HG03196 (cell line): ENCODE measurements around the gene AQP10.
"Not testable (repeated sequence)": the region's sequence is repeated elsewhere in the genome, so short reads cannot be mapped to it uniquely, and the experiment has no call there.

Experiments used
- ATAC-seq: cut with Tn5 transposase; IDR thresholded peaks from one replicate; pipeline ENCODE4 v1.9.1; 2021; ENCODE audit not compliant: unreplicated experiment

Gene AQP10

GRCh38 chr1:154342836-154343472, 22.1 kb downstream of the AQP10 start:
- ATAC-seq = no peak

GRCh38 chr1:154344977-154345837, 24.3 kb downstream of the AQP10 start:
- no peak for ATAC-seq

- no peak for ATAC-seq
Observed at GRCh38 chr1:154346276-154346917, 25.5 kb downstream of the AQP10 start.

GRCh38 chr1:154347961-154348360, 27.1 kb downstream of the AQP10 start:
- no peak for ATAC-seq

GRCh38 chr1:154348429-154349076, 27.7 kb downstream of the AQP10 start:
- no peak for ATAC-seq

- ATAC-seq = no peak
Observed at GRCh38 chr1:154349121-154349520, 28.2 kb downstream of the AQP10 start.

- no peak for ATAC-seq
Observed at GRCh38 chr1:154350383-154350782, 29.5 kb downstream of the AQP10 start.

GRCh38 chr1:154351363-154352068, 30.6 kb downstream of the AQP10 start:
- ATAC-seq = no peak

- ATAC-seq = no peak
Observed at GRCh38 chr1:154352245-154352580, 31.3 kb downstream of the AQP10 start.

- ATAC-seq = no peak
Observed at GRCh38 chr1:154352581-154353459, 31.9 kb downstream of the AQP10 start.

- no peak for ATAC-seq
Observed at GRCh38 chr1:154353460-154353904, 32.6 kb downstream of the AQP10 start.

- no peak for ATAC-seq
Observed at GRCh38 chr1:154353966-154354365, 33.1 kb downstream of the AQP10 start.

GRCh38 chr1:154358519-154358918, 37.6 kb downstream of the AQP10 start:
- ATAC-seq = no peak

GRCh38 chr1:154360288-154360687, 39.4 kb downstream of the AQP10 start:
- no peak for ATAC-seq

GRCh38 chr1:154360881-154361280, 40.0 kb downstream of the AQP10 start:
- not testable (repeated sequence) for ATAC-seq

GRCh38 chr1:154361357-154361756, 40.5 kb downstream of the AQP10 start:
- ATAC-seq = no peak

- ATAC-seq = no peak
Observed at GRCh38 chr1:154371436-154371835, 50.5 kb downstream of the AQP10 start.

GRCh38 chr1:154373777-154374357, 53.0 kb downstream of the AQP10 start:
- not testable (repeated sequence) for ATAC-seq
